HEK293 (cell line): ENCODE results near the gene ZNF428.
A peak's percentile ranks its signal among the peaks of the same experiment; 100 is the strongest.

Source experiments
- CTCF ChIA-PET: fragments of 350-600 bp; formaldehyde crosslinking; extraction: SDS; loops from one replicate; lab custom pipeline; 2021; ENCODE audit warnings: antibody characterized with exemption; lab: Yijun Ruan, JAX
- POLR2A ChIA-PET: fragments of 300-600 bp; formaldehyde crosslinking; extraction: SDS; loops from one replicate; lab custom pipeline; 2020; ENCODE audit warnings: antibody characterized with exemption, inconsistent platforms; lab: Yijun Ruan, JAX
- H3K27ac ChIP-seq: fragments of 200-500 bp; sonication (Bioruptor generic); 2 replicates; pipeline ENCODE4 v1.5.1; 2014; ENCODE audit warnings: low read depth, low read length, control low read depth, inconsistent platforms; ENCODE audit errors: extremely low read depth
- H3K36me3 ChIP-seq, 2 experiments: fragments of 200-500 bp in 1 of 2; sonication (Bioruptor generic) in 1 of 2; 1 replicate in 1 of 2; 2 replicates in 1 of 2; pipeline ENCODE4 v1.5.1; 2014 to 2017; ENCODE audit warnings: inconsistent platforms in 2 of 2, low read length in 2 of 2; ENCODE audit not compliant: control insufficient read depth in 2 of 2, insufficient read depth in 1 of 2
- H3K4me1 ChIP-seq: fragments of 200-500 bp; sonication (Bioruptor generic); 2 replicates; pipeline ENCODE4 v1.5.1; 2014; ENCODE audit warnings: mild to moderate bottlenecking, low read length, inconsistent platforms; ENCODE audit not compliant: control insufficient read depth, insufficient read depth
- H3K4me3 ChIP-seq: 2 replicates; pipeline ENCODE4 v1.5.1; 2011; ENCODE audit warnings: low read depth, mild to moderate bottlenecking, control low read depth, low read length, moderate library complexity
- H3K9me3 ChIP-seq: fragments of 200-500 bp; sonication (Bioruptor generic); 2 replicates; pipeline ENCODE4 v1.5.1; 2014; ENCODE audit warnings: low read depth, low read length, inconsistent platforms; ENCODE audit not compliant: control insufficient read depth, insufficient read depth
- GLI4 ChIP-seq: fragments of 450-650 bp; formaldehyde crosslinking; IDR thresholded peaks from 2 replicates; pipeline ENCODE4 v1.5.1; 2016; ENCODE audit warnings: missing biosample characterization, missing genetic modification characterization
- IKZF3 ChIP-seq: fragments of 450-650 bp; IDR thresholded peaks from 2 replicates; pipeline ENCODE4 v1.5.0; 2018; ENCODE audit warnings: missing biosample characterization, mild to moderate bottlenecking, missing genetic modification characterization, moderate library complexity
- KLF1 ChIP-seq: fragments of 450-650 bp; formaldehyde crosslinking; IDR thresholded peaks from 2 replicates; pipeline ENCODE4 v1.5.1; 2016; ENCODE audit warnings: missing biosample characterization, missing genetic modification characterization
- KLF8 ChIP-seq: fragments of 450-650 bp; formaldehyde crosslinking; IDR thresholded peaks from 2 replicates; pipeline ENCODE4 v1.5.1; 2016; ENCODE audit warnings: missing biosample characterization, missing genetic modification characterization
- RBAK ChIP-seq: fragments of 450-650 bp; formaldehyde crosslinking; IDR thresholded peaks from 2 replicates; pipeline ENCODE4 v1.5.1; 2016; ENCODE audit warnings: missing biosample characterization, missing genetic modification characterization
- WT1 ChIP-seq: fragments of 450-650 bp; formaldehyde crosslinking; IDR thresholded peaks from 2 replicates; pipeline ENCODE4 v1.5.1; 2016; ENCODE audit warnings: missing biosample characterization, missing genetic modification characterization
- YY1 ChIP-seq: fragments of 450-650 bp; formaldehyde crosslinking; IDR thresholded peaks from 2 replicates; pipeline ENCODE4 v1.5.1; 2018; ENCODE audit warnings: missing biosample characterization, missing genetic modification characterization
- YY2 ChIP-seq: fragments of 450-650 bp; formaldehyde crosslinking; IDR thresholded peaks from 2 replicates; pipeline ENCODE4 v1.5.1; 2016; ENCODE audit warnings: missing biosample characterization, missing genetic modification characterization
- ZBTB8A ChIP-seq: fragments of 450-650 bp; formaldehyde crosslinking; IDR thresholded peaks from 2 replicates; pipeline ENCODE4 v1.5.1; 2016; ENCODE audit warnings: missing biosample characterization, missing genetic modification characterization
- ZNF169 ChIP-seq: fragments of 450-650 bp; formaldehyde crosslinking; IDR thresholded peaks from 2 replicates; pipeline ENCODE4 v1.5.1; 2016; ENCODE audit warnings: missing biosample characterization, missing genetic modification characterization
- ZNF416 ChIP-seq: fragments of 450-650 bp; formaldehyde crosslinking; IDR thresholded peaks from 2 replicates; pipeline ENCODE4 v1.5.1; 2016; ENCODE audit warnings: missing biosample characterization, missing genetic modification characterization
- ZNF473 ChIP-seq: fragments of 450-650 bp; formaldehyde crosslinking; IDR thresholded peaks from 2 replicates; pipeline ENCODE4 v1.5.1; 2017; ENCODE audit warnings: missing biosample characterization, missing genetic modification characterization
- ZNF529 ChIP-seq: fragments of 450-650 bp; formaldehyde crosslinking; IDR thresholded peaks from 2 replicates; pipeline ENCODE4 v1.5.1; 2017; ENCODE audit warnings: missing genetic modification characterization, missing biosample characterization; ENCODE audit not compliant: insufficient replicate concordance
- ZNF555 ChIP-seq: fragments of 450-650 bp; formaldehyde crosslinking; conservative IDR thresholded peaks from 2 replicates; pipeline ENCODE4 v1.5.1; 2017; ENCODE audit warnings: missing biosample characterization, mild to moderate bottlenecking, missing genetic modification characterization, inconsistent platforms
- ZNF791 ChIP-seq: fragments of 450-650 bp; formaldehyde crosslinking; IDR thresholded peaks from 2 replicates; pipeline ENCODE4 v1.5.1; 2016; ENCODE audit warnings: missing biosample characterization, missing genetic modification characterization
- ZNF830 ChIP-seq: fragments of 450-650 bp; IDR thresholded peaks from 2 replicates; pipeline ENCODE4 v1.5.0; 2018; ENCODE audit warnings: missing biosample characterization, missing genetic modification characterization, low read depth, mild to moderate bottlenecking, moderate library complexity
- ZNF843 ChIP-seq: fragments of 450-650 bp; formaldehyde crosslinking; IDR thresholded peaks from 2 replicates; pipeline ENCODE4 v1.5.1; 2016; ENCODE audit warnings: missing biosample characterization, missing genetic modification characterization
- ZSCAN16 ChIP-seq: fragments of 450-650 bp; formaldehyde crosslinking; IDR thresholded peaks from 2 replicates; pipeline ENCODE4 v1.5.1; 2016; ENCODE audit warnings: missing biosample characterization, missing genetic modification characterization
- TF ChIP-seq, protein P1 (sequence below): fragments of 450-650 bp; formaldehyde crosslinking; IDR thresholded peaks from 2 replicates; pipeline ENCODE4 v1.5.1; 2016; ENCODE audit warnings: missing biosample characterization, missing genetic modification characterization, borderline replicate concordance
- TF ChIP-seq, protein P2 (sequence below): fragments of 450-650 bp; formaldehyde crosslinking; IDR thresholded peaks from 2 replicates; pipeline ENCODE4 v1.5.1; 2016; ENCODE audit warnings: missing biosample characterization, missing genetic modification characterization
- TF ChIP-seq, protein P3 (sequence below): fragments of 450-650 bp; IDR thresholded peaks from 2 replicates; pipeline ENCODE4 v1.5.1; 2018; ENCODE audit warnings: missing biosample characterization, mild to moderate bottlenecking, missing genetic modification characterization
- TF ChIP-seq, protein P4 (sequence below): fragments of 450-650 bp; formaldehyde crosslinking; IDR thresholded peaks from 2 replicates; pipeline ENCODE4 v1.5.1; 2017; ENCODE audit warnings: missing biosample characterization, missing genetic modification characterization
- TF ChIP-seq, protein P5 (sequence below): fragments of 450-650 bp; formaldehyde crosslinking; IDR thresholded peaks from 2 replicates; pipeline ENCODE4 v1.5.1; 2016; ENCODE audit warnings: missing biosample characterization, missing genetic modification characterization
- TF ChIP-seq, protein P6 (sequence below): fragments of 450-650 bp; formaldehyde crosslinking; IDR thresholded peaks from 2 replicates; pipeline ENCODE4 v1.5.1; 2016; ENCODE audit warnings: missing biosample characterization, missing genetic modification characterization
- TF ChIP-seq, protein P7 (sequence below): fragments of 450-650 bp; formaldehyde crosslinking; IDR thresholded peaks from 2 replicates; pipeline ENCODE4 v1.5.1; 2016; ENCODE audit warnings: missing biosample characterization, missing genetic modification characterization

Gene ZNF428

DNA sequence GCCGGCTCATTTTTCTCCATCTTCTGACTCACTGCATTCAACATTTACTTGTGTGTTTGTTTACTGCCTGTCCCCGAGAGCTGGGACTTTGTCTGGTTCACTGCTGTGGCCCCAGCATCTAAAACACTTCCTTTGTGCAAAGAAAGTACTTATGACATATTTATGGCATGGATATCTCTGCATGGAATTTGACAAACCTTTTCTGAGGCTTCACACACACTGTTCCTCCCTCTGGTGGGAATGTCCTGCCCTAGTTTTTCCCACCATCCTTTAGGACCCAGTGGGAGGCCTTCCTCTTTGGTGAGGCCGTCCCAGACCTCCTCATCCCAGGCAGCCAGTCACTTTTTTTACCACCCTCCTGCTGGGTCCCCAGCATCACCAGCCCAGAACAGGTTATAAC, 8.9 kb downstream of the ZNF428 start (continued):
- TF ChIP-seq, protein P1, sequence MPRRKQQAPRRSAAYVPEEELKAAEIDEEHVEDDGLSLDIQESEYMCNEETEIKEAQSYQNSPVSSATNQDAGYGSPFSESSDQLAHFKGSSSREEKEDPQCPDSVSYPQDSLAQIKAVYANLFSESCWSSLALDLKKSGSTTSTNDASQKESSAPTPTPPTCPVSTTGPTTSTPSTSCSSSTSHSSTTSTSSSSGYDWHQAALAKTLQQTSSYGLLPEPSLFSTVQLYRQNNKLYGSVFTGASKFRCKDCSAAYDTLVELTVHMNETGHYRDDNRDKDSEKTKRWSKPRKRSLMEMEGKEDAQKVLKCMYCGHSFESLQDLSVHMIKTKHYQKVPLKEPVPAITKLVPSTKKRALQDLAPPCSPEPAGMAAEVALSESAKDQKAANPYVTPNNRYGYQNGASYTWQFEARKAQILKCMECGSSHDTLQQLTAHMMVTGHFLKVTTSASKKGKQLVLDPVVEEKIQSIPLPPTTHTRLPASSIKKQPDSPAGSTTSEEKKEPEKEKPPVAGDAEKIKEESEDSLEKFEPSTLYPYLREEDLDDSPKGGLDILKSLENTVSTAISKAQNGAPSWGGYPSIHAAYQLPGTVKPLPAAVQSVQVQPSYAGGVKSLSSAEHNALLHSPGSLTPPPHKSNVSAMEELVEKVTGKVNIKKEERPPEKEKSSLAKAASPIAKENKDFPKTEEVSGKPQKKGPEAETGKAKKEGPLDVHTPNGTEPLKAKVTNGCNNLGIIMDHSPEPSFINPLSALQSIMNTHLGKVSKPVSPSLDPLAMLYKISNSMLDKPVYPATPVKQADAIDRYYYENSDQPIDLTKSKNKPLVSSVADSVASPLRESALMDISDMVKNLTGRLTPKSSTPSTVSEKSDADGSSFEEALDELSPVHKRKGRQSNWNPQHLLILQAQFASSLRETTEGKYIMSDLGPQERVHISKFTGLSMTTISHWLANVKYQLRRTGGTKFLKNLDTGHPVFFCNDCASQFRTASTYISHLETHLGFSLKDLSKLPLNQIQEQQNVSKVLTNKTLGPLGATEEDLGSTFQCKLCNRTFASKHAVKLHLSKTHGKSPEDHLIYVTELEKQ (tag by site-specific recombination) = no peak; the same call in 1 of the 2 replicates
- TF ChIP-seq ZNF473 (tag by site-specific recombination) (no peak), YY2 (tag by site-specific recombination) (no peak), ZBTB8A (tag by site-specific recombination) (no peak), ZNF555 (no peak), YY1 (no peak), KLF1 (tag by site-specific recombination) (no peak), ZNF843 (tag by site-specific recombination) (no peak), ZNF791 (tag by site-specific recombination) (no peak), ZNF529 (tag by site-specific recombination) (no peak), ZNF169 (no peak), GLI4 (tag by site-specific recombination) (no peak), ZNF830 (tag by site-specific recombination) (no peak), ZSCAN16 (tag by site-specific recombination) (no peak)
- TF ChIP-seq, protein P2, sequence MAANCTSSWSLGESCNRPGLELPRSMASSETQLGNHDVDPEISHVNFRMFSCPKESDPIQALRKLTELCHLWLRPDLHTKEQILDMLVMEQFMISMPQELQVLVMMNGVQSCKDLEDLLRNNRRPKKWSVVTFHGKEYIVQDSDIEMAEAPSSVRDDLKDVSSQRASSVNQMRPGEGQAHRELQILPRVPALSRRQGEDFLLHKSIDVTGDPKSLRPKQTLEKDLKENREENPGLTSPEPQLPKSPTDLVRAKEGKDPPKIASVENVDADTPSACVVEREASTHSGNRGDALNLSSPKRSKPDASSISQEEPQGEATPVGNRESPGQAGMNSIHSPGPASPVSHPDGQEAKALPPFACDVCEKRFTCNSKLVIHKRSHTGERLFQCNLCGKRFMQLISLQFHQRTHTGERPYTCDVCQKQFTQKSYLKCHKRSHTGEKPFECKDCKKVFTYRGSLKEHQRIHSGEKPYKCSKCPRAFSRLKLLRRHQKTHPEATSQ (tag by site-specific recombination) = no peak
- TF ChIP-seq, protein P3, sequence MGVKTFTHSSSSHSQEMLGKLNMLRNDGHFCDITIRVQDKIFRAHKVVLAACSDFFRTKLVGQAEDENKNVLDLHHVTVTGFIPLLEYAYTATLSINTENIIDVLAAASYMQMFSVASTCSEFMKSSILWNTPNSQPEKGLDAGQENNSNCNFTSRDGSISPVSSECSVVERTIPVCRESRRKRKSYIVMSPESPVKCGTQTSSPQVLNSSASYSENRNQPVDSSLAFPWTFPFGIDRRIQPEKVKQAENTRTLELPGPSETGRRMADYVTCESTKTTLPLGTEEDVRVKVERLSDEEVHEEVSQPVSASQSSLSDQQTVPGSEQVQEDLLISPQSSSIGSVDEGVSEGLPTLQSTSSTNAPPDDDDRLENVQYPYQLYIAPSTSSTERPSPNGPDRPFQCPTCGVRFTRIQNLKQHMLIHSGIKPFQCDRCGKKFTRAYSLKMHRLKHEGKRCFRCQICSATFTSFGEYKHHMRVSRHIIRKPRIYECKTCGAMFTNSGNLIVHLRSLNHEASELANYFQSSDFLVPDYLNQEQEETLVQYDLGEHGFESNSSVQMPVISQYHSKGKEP (tag by site-specific recombination) = no peak

DNA sequence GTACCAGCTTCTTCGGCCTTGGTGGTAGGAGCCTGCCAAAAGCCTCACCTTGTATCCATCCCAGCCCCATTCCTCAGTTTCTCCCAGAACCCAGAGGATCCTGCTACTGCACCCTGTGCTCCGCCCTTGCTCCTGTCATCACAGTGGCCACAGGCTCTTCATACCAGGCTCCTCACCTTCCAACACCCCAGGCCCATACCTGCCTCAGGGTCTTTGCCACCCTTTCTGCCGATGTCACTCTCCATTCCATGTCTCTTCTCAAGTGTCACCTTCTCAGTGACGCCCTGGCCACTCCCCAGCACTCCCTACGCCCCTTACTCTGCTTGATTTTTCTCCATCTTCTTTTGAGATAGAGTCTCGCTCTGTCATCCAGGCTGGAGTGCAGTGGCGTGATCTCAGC, 9.6 kb downstream of the ZNF428 start:
- Histone ChIP-seq H3K4me3 (no peak overlapping the region), H3K27ac (no peak overlapping the region), H3K36me3 (peaks cover 58 to 79% of the 10 kb centered on the region in 2 experiments), H3K9me3 (no peaks in the 10 kb centered on the region; the same call in 1 of the 2 replicates), H3K4me1 (peaks cover 28% of the 10 kb centered on the region)
- POLR2A ChIA-PET = interaction anchor here (0.6 kb wide), 2 partner anchors 8 to 116 kb away, joined by 3 to 4 read pairs; no protein-coding TSS in a partner anchor
- CTCF ChIA-PET = interaction anchor here (0.6 to 0.8 kb wide), 3 partner anchors 16 to 163 kb away, joined by 3 to 6 read pairs (median 4); no protein-coding TSS in a partner anchor
- TF ChIP-seq RBAK (no peak), IKZF3 (tag by site-specific recombination) (0 out of 2 replicates have a peak, but pooled peaks have one; percentile 9), WT1 (tag by site-specific recombination) (peak; percentile 55), KLF1 (tag by site-specific recombination) (peak; percentile 91), ZNF416 (tag by site-specific recombination) (no peak), KLF8 (peak; percentile 18; the same call in 1 of the 2 replicates)
- TF ChIP-seq, protein P4, sequence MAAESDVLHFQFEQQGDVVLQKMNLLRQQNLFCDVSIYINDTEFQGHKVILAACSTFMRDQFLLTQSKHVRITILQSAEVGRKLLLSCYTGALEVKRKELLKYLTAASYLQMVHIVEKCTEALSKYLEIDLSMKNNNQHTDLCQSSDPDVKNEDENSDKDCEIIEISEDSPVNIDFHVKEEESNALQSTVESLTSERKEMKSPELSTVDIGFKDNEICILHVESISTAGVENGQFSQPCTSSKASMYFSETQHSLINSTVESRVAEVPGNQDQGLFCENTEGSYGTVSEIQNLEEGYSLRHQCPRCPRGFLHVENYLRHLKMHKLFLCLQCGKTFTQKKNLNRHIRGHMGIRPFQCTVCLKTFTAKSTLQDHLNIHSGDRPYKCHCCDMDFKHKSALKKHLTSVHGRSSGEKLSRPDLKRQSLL (tag by site-specific recombination) = 0 out of 2 replicates have a peak, but pooled peaks have one; percentile 20
- TF ChIP-seq, protein P5, sequence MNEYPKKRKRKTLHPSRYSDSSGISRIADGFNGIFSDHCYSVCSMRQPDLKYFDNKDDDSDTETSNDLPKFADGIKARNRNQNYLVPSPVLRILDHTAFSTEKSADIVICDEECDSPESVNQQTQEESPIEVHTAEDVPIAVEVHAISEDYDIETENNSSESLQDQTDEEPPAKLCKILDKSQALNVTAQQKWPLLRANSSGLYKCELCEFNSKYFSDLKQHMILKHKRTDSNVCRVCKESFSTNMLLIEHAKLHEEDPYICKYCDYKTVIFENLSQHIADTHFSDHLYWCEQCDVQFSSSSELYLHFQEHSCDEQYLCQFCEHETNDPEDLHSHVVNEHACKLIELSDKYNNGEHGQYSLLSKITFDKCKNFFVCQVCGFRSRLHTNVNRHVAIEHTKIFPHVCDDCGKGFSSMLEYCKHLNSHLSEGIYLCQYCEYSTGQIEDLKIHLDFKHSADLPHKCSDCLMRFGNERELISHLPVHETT (tag by site-specific recombination) = no peak
- TF ChIP-seq, protein P6, sequence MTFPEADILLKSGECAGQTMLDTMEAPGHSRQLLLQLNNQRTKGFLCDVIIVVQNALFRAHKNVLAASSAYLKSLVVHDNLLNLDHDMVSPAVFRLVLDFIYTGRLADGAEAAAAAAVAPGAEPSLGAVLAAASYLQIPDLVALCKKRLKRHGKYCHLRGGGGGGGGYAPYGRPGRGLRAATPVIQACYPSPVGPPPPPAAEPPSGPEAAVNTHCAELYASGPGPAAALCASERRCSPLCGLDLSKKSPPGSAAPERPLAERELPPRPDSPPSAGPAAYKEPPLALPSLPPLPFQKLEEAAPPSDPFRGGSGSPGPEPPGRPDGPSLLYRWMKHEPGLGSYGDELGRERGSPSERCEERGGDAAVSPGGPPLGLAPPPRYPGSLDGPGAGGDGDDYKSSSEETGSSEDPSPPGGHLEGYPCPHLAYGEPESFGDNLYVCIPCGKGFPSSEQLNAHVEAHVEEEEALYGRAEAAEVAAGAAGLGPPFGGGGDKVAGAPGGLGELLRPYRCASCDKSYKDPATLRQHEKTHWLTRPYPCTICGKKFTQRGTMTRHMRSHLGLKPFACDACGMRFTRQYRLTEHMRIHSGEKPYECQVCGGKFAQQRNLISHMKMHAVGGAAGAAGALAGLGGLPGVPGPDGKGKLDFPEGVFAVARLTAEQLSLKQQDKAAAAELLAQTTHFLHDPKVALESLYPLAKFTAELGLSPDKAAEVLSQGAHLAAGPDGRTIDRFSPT (tag by site-specific recombination) = peak; percentile 61; the same call in 1 of the 2 replicates
- TF ChIP-seq, protein P7, sequence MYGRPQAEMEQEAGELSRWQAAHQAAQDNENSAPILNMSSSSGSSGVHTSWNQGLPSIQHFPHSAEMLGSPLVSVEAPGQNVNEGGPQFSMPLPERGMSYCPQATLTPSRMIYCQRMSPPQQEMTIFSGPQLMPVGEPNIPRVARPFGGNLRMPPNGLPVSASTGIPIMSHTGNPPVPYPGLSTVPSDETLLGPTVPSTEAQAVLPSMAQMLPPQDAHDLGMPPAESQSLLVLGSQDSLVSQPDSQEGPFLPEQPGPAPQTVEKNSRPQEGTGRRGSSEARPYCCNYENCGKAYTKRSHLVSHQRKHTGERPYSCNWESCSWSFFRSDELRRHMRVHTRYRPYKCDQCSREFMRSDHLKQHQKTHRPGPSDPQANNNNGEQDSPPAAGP (tag by site-specific recombination) = 0 out of 2 replicates have a peak, but pooled peaks have one; percentile 6
- TF ChIP-seq, all 188 proteins: peak for 7
